HepG2 (cell line): ENCODE results near the gene SEC14L1. TPM values are rescaled to one million over a fixed set of nuclear protein-coding genes. Genes with fewer than 3 reads are reported as not detected.

ENCODE experiments used
- KDM4B ChIP-seq: sonication (generic); formaldehyde crosslinking; IDR thresholded peaks from 2 replicates; pipeline ENCODE4 v1.4.0; 2020; ENCODE audit warnings: missing genetic modification reagents
- NFYB ChIP-seq: sonication (generic); formaldehyde crosslinking; IDR thresholded peaks from 2 replicates; pipeline ENCODE4 v1.4.0; 2020; ENCODE audit warnings: missing genetic modification reagents
- PHF21A ChIP-seq: sonication (generic); formaldehyde crosslinking; IDR thresholded peaks from 2 replicates; pipeline ENCODE4 v1.5.0; 2020; ENCODE audit warnings: mild to moderate bottlenecking, missing genetic modification reagents
- PRMT3 ChIP-seq: sonication (generic); formaldehyde crosslinking; IDR thresholded peaks from 2 replicates; pipeline ENCODE4 v1.8.1; 2022; ENCODE audit warnings: low read depth, mild to moderate bottlenecking, moderate library complexity, missing genetic modification reagents, borderline replicate concordance
- ZFP62 ChIP-seq: sonication (generic); formaldehyde crosslinking; IDR thresholded peaks from 2 replicates; pipeline ENCODE4 v1.4.0; 2020; ENCODE audit warnings: missing genetic modification reagents
- ZNF432 ChIP-seq: sonication (generic); formaldehyde crosslinking; IDR thresholded peaks from 2 replicates; pipeline ENCODE4 v1.5.0; 2020; ENCODE audit warnings: missing genetic modification reagents, mild to moderate bottlenecking, borderline replicate concordance
- ZNF75D ChIP-seq: sonication (generic); formaldehyde crosslinking; IDR thresholded peaks from 2 replicates; pipeline ENCODE4 v1.8.1; 2023; ENCODE audit warnings: missing genetic modification reagents, mild to moderate bottlenecking, borderline replicate concordance
- ZNF781 ChIP-seq: sonication (generic); formaldehyde crosslinking; IDR thresholded peaks from 2 replicates; pipeline ENCODE4 v1.5.1; 2020; ENCODE audit warnings: borderline replicate concordance, mild to moderate bottlenecking, missing genetic modification reagents; ENCODE audit errors: not compliant biosample characterization
- ZNF782 ChIP-seq: sonication (generic); formaldehyde crosslinking; IDR thresholded peaks from 2 replicates; pipeline ENCODE4 v1.4.0; 2020; ENCODE audit warnings: missing genetic modification reagents, mild to moderate bottlenecking, borderline replicate concordance
- polyA plus RNA-seq, 8 experiments: library from polyadenylated mRNA; depleted of rRNA in 3 of 8; stranded (reverse) in 7 of 8; unstranded in 1 of 8; fragments of >200 nt; fragmentation: Illumina TruSeq in 4 of 8; extraction: Trizol in 4 of 8; gene quantifications; 2 replicates each; pipeline versions ENCODE4 v1.2.1 to v1.2.3, GENCODE V29; 2011 to 2016; ENCODE audit warnings: low read depth in 4 of 8, missing spikeins in 1 of 8, mixed read lengths in 1 of 8; ENCODE audit not compliant: insufficient read depth in 1 of 8
- total RNA-seq, 5 experiments: library from RNA; depleted of rRNA; stranded (reverse); fragments of >200 nt; fragmentation: Illumina TruSeq; extraction: Trizol; gene quantifications; 2 replicates each; pipeline ENCODE4 v1.2.3, GENCODE V29; 2016; ENCODE audit warnings: low read depth in 1 of 5
- TF ChIP-seq, protein P1 (sequence below): sonication (generic); formaldehyde crosslinking; IDR thresholded peaks from 2 replicates; pipeline ENCODE4 v1.4.0; 2020; ENCODE audit warnings: mild to moderate bottlenecking, missing genetic modification reagents
- TF ChIP-seq, protein P2 (sequence below): sonication (generic); formaldehyde crosslinking; IDR thresholded peaks from 2 replicates; pipeline ENCODE4 v1.4.0; 2020; ENCODE audit warnings: missing genetic modification reagents, mild to moderate bottlenecking, borderline replicate concordance
- TF ChIP-seq, protein P3 (sequence below): sonication (generic); formaldehyde crosslinking; IDR thresholded peaks from 2 replicates; pipeline ENCODE4 v1.4.0; 2020; ENCODE audit warnings: missing genetic modification reagents

Gene SEC14L1
- total and polyA plus RNA-seq, 2 of the 13 experiments (the other 11 are each of a cell fraction or from before 2014, with no cell fraction given) = 26.3 to 43.9 TPM

- TF ChIP-seq, protein P1, sequence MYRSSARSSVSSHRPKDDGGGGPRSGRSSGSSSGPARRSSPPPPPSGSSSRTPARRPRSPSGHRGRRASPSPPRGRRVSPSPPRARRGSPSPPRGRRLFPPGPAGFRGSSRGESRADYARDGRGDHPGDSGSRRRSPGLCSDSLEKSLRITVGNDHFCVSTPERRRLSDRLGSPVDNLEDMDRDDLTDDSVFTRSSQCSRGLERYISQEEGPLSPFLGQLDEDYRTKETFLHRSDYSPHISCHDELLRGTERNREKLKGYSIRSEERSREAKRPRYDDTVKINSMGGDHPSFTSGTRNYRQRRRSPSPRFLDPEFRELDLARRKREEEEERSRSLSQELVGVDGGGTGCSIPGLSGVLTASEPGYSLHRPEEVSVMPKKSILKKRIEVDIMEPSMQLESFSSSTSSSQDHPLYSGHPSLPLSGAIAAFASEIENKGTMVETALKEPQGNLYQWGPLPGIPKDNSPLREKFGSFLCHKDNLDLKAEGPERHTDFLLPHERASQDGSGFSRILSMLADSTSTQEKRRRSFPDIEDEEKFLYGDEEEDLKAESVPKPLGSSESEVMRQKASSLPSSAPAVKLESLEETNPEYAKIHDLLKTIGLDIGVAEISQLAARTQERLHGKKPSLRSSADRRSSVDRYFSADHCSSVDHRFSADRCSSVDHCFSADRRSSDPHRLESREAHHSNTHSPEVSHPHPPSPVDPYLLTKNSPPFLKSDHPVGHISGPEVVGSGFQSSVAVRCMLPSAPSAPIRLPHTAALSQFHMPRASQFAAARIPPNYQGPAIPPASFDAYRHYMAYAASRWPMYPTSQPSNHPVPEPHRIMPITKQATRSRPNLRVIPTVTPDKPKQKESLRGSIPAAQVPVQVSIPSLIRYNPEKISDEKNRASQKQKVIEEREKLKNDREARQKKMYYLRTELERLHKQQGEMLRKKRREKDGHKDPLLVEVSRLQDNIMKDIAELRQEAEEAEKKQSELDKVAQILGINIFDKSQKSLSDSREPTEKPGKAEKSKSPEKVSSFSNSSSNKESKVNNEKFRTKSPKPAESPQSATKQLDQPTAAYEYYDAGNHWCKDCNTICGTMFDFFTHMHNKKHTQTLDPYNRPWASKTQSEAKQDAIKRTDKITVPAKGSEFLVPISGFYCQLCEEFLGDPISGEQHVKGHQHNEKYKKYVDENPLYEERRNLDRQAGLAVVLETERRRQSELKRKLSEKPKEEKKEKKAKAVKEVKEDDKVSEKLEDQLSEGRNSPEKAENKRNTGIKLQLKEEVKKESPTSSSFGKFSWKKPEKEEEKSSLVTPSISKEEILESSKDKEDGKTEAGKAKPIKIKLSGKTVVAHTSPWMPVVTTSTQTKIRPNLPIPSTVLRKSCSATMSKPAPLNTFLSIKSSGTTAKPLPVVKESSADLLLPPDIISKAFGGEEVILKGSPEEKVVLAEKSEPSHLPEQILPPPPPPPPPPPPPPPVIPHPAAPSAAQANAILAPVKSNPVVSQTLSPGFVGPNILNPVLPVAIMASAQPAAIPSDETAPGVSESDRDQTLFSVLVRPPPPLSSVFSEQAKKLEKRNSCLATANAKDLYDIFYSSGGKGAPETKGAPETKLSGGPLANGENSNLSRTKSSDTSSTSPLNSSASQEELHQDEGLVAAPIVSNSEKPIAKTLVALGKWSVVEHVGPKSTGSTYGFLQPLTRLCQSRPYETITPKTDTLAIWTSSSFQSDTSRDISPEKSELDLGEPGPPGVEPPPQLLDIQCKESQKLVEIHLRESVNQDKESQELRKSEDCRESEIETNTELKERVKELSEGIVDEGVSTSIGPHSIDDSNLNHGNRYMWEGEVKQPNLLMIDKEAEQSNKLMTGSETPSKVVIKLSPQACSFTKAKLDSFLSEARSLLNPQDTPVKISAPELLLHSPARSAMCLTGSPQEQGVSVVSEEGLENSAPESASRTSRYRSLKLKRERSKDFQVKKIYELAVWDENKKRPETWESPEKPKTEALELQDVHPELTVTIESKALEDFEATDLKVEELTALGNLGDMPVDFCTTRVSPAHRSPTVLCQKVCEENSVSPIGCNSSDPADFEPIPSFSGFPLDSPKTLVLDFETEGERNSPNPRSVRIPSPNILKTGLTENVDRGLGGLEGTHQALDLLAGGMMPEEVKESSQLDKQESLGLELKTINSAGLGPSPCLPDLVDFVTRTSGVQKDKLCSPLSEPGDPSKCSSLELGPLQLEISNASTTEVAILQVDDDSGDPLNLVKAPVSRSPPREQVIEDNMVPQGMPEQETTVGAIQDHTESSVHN (CRISPR knock-in tag) = no peak
- TF ChIP-seq ZNF432 (CRISPR knock-in tag) = peak; percentile 27; the same call in 1 of the 2 replicates
- no peak for TF ChIP-seq ZFP62
- TF ChIP-seq, protein P2, sequence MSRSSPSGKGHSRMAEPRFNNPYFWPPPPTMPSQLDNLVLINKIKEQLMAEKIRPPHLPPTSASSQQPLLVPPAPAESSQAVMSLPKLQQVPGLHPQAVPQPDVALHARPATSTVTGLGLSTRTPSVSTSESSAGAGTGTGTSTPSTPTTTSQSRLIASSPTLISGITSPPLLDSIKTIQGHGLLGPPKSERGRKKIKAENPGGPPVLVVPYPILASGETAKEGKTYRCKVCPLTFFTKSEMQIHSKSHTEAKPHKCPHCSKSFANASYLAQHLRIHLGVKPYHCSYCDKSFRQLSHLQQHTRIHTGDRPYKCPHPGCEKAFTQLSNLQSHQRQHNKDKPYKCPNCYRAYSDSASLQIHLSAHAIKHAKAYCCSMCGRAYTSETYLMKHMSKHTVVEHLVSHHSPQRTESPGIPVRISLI (CRISPR knock-in tag) = 0 out of 2 replicates have a peak, but pooled peaks have one; percentile 18
- TF ChIP-seq ZNF782 (CRISPR knock-in tag) = 0 out of 2 replicates have a peak, but pooled peaks have one; percentile 47
- TF ChIP-seq ZNF75D (CRISPR knock-in tag) = no peak
- no peak for TF ChIP-seq PRMT3 (CRISPR knock-in tag)
- no peak for TF ChIP-seq KDM4B (CRISPR knock-in tag)
- no peak for TF ChIP-seq ZNF781 (CRISPR knock-in tag)
- TF ChIP-seq, protein P3, sequence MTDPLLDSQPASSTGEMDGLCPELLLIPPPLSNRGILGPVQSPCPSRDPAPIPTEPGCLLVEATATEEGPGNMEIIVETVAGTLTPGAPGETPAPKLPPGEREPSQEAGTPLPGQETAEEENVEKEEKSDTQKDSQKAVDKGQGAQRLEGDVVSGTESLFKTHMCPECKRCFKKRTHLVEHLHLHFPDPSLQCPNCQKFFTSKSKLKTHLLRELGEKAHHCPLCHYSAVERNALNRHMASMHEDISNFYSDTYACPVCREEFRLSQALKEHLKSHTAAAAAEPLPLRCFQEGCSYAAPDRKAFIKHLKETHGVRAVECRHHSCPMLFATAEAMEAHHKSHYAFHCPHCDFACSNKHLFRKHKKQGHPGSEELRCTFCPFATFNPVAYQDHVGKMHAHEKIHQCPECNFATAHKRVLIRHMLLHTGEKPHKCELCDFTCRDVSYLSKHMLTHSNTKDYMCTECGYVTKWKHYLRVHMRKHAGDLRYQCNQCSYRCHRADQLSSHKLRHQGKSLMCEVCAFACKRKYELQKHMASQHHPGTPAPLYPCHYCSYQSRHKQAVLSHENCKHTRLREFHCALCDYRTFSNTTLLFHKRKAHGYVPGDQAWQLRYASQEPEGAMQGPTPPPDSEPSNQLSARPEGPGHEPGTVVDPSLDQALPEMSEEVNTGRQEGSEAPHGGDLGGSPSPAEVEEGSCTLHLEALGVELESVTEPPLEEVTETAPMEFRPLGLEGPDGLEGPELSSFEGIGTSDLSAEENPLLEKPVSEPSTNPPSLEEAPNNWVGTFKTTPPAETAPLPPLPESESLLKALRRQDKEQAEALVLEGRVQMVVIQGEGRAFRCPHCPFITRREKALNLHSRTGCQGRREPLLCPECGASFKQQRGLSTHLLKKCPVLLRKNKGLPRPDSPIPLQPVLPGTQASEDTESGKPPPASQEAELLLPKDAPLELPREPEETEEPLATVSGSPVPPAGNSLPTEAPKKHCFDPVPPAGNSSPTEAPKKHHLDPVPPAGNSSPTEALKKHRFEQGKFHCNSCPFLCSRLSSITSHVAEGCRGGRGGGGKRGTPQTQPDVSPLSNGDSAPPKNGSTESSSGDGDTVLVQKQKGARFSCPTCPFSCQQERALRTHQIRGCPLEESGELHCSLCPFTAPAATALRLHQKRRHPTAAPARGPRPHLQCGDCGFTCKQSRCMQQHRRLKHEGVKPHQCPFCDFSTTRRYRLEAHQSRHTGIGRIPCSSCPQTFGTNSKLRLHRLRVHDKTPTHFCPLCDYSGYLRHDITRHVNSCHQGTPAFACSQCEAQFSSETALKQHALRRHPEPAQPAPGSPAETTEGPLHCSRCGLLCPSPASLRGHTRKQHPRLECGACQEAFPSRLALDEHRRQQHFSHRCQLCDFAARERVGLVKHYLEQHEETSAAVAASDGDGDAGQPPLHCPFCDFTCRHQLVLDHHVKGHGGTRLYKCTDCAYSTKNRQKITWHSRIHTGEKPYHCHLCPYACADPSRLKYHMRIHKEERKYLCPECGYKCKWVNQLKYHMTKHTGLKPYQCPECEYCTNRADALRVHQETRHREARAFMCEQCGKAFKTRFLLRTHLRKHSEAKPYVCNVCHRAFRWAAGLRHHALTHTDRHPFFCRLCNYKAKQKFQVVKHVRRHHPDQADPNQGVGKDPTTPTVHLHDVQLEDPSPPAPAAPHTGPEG (CRISPR knock-in tag) = 0 out of 2 replicates have a peak, but pooled peaks have one; percentile 8
- 0 out of 2 replicates have a peak, but pooled peaks have one; percentile 35 for TF ChIP-seq PHF21A (CRISPR knock-in tag)
- no peak for TF ChIP-seq NFYB (CRISPR knock-in tag)
These were observed 105.6 kb downstream of the SEC14L1 start (continued) for GRCh38 chr17:77246110-77247047.
